PC-9 (cell line): Measurements from ENCODE around the gene FAM90A1. TPM values are rescaled to one million over a fixed set of nuclear protein-coding genes. Genes with fewer than 3 reads are reported as not detected.
A peak's percentile ranks its signal among the peaks of the same experiment; 100 is the strongest.
"Not testable (repeated sequence)": the region's sequence is repeated elsewhere in the genome, so short reads cannot be mapped to it uniquely, and the experiment has no call there.

ENCODE experiments used
- BruUV-seq: library from RNA; stranded (reverse); fragments of 400-500 nt; replicated peaks from 2 replicates; lab custom pipeline; 2021; lab: Mats Ljungman, UMichigan
- CTCF ChIA-PET: fragments of 300-600 bp; sonication (Branson Sonifier 250); formaldehyde crosslinking; loops from one replicate; lab custom pipeline; 2022; ENCODE audit warnings: antibody characterized with exemption; lab: Charles Lee
- POLR2A ChIA-PET: fragments of 300-600 bp; sonication (Branson Sonifier 250); formaldehyde crosslinking; loops from one replicate; lab custom pipeline; 2022; ENCODE audit warnings: antibody characterized with exemption; ENCODE audit not compliant: unreplicated experiment; lab: Charles Lee
- DNase-seq, 2 experiments: peaks; one replicate each; pipeline versions ENCODE4 v3.0.0 to v3.0.0-alpha.2; 2015 to 2022; ENCODE audit warnings: mixed read lengths in 1 of 2
- H2AFZ ChIP-seq: fragments of 200-600 bp; sonication (generic); 2 replicates; pipeline ENCODE4 v1.8.1; 2017; ENCODE audit warnings: antibody characterized with exemption
- H3F3A ChIP-seq: fragments of 200-600 bp; sonication (generic); 2 replicates; pipeline ENCODE4 v1.8.1; 2017; ENCODE audit warnings: antibody characterized with exemption, mild to moderate bottlenecking, low read depth; ENCODE audit not compliant: insufficient read depth
- H3K27ac ChIP-seq: fragments of 200-600 bp; sonication (generic); 2 replicates; pipeline ENCODE4 v1.6.1; 2016; ENCODE audit warnings: mixed run types
- H3K27me3 ChIP-seq: fragments of 200-600 bp; sonication (generic); 2 replicates; pipeline ENCODE4 v1.6.1; 2016; ENCODE audit warnings: low read depth, mixed run types; ENCODE audit not compliant: insufficient read depth
- H3K36me3 ChIP-seq: fragments of 200-600 bp; sonication (generic); 2 replicates; pipeline ENCODE4 v1.6.1; 2016; ENCODE audit warnings: low read depth, mixed run types
- H3K4me1 ChIP-seq: fragments of 200-600 bp; sonication (generic); replicated peaks from 2 replicates; pipeline ENCODE4 v1.6.1; 2016; ENCODE audit warnings: mixed run types; ENCODE audit not compliant: insufficient read depth
- H3K4me2 ChIP-seq: fragments of 200-600 bp; sonication (generic); 2 replicates; pipeline ENCODE4 v1.6.1; 2017; ENCODE audit warnings: mixed run types
- H3K4me3 ChIP-seq: fragments of 200-600 bp; sonication (generic); 2 replicates; pipeline ENCODE4 v1.6.1; 2016; ENCODE audit warnings: mixed run types
- H3K79me2 ChIP-seq: fragments of 200-600 bp; sonication (generic); 2 replicates; pipeline ENCODE4 v1.6.1; 2017; ENCODE audit warnings: low read depth, mixed run types
- H3K9me2 ChIP-seq: fragments of 200-600 bp; sonication (generic); 2 replicates; pipeline ENCODE4 v1.8.1; 2017; ENCODE audit warnings: mild to moderate bottlenecking; ENCODE audit not compliant: insufficient read depth
- H3K9me3 ChIP-seq: fragments of 200-600 bp; sonication (generic); 2 replicates; pipeline ENCODE4 v1.8.1; 2016; ENCODE audit warnings: low read depth; ENCODE audit not compliant: insufficient read depth
- H4K20me1 ChIP-seq: fragments of 200-600 bp; sonication (generic); 2 replicates; pipeline ENCODE4 v1.8.1; 2017; ENCODE audit not compliant: insufficient read depth
- intact Hi-C: fragments of 100-400 bp; cut with micrococcal nuclease; formaldehyde crosslinking; loops from one replicate; pipeline ENCODE4 v1.10.0; 2022; ENCODE audit not compliant: unreplicated experiment
- total RNA-seq: library from RNA; stranded (reverse); gene quantifications from 2 replicates; pipeline ENCODE4 v1.2.3, GENCODE V29; 2021

The FAM90A1 gene
- total RNA-seq, 1 experiment from 2014 or later = 1.7 TPM

- H2AFZ ChIP-seq, H3K4me2 ChIP-seq, DNase-seq, H4K20me1 ChIP-seq, BruUV-seq, intact Hi-C loops, H3K79me2 ChIP-seq, H3K9me2 ChIP-seq, H3K9me3 ChIP-seq, H3K27ac ChIP-seq, H3K27me3 ChIP-seq, H3K4me1 ChIP-seq, H3F3A ChIP-seq, POLR2A ChIA-PET, H3K36me3 ChIP-seq, H3K4me3 ChIP-seq, CTCF ChIA-PET: not testable (repeated sequence)
Measured at GRCh38 chr12:8254705-8255104, 27.3 kb upstream of the FAM90A1 start.

- H4K20me1 ChIP-seq, H3K4me2 ChIP-seq, H3K27me3 ChIP-seq, H3F3A ChIP-seq, BruUV-seq, H3K4me3 ChIP-seq, H3K36me3 ChIP-seq, H3K9me2 ChIP-seq, H3K27ac ChIP-seq, H2AFZ ChIP-seq, DNase-seq, H3K9me3 ChIP-seq, intact Hi-C loops, H3K4me1 ChIP-seq, H3K79me2 ChIP-seq, CTCF ChIA-PET: not testable (repeated sequence)
- POLR2A ChIA-PET = interaction anchor here (0.6 kb wide), 1 partner anchor 143 kb away, joined by 5 read pairs; no protein-coding TSS in a partner anchor
Measured at GRCh38 chr12:8252056-8252818, 24.8 kb upstream of the FAM90A1 start.

- H3K36me3 ChIP-seq, H3K9me2 ChIP-seq, H3K4me1 ChIP-seq, H3F3A ChIP-seq, H3K27ac ChIP-seq, DNase-seq, H4K20me1 ChIP-seq, H2AFZ ChIP-seq, H3K4me2 ChIP-seq, H3K9me3 ChIP-seq, BruUV-seq, H3K27me3 ChIP-seq, intact Hi-C loops, H3K4me3 ChIP-seq, CTCF ChIA-PET, H3K79me2 ChIP-seq: not testable (repeated sequence)
- POLR2A ChIA-PET = interaction anchor here (0.6 kb wide), 1 partner anchor 143 kb away, joined by 5 read pairs; no protein-coding TSS in a partner anchor
Measured at GRCh38 chr12:8251616-8252015, 24.2 kb upstream of the FAM90A1 start.

GRCh38 chr12:8246941-8247535 is 19.6 kb upstream of the FAM90A1 start:
- H3K27ac ChIP-seq, H3K4me2 ChIP-seq, H3K79me2 ChIP-seq, H3F3A ChIP-seq, H3K36me3 ChIP-seq, H3K27me3 ChIP-seq, H3K9me2 ChIP-seq, H4K20me1 ChIP-seq, H3K4me3 ChIP-seq, H2AFZ ChIP-seq, BruUV-seq, intact Hi-C loops, H3K9me3 ChIP-seq: not testable (repeated sequence)
- peak in 1 of 2 experiments; percentile 85 for DNase-seq
- ChIA-PET CTCF (interaction anchor here (0.6 kb wide), 1 partner anchor 156 kb away, joined by 3 read pairs; no protein-coding TSS in a partner anchor), POLR2A (interaction anchor here (0.6 kb wide), 1 partner anchor 12 kb away, joined by 3 read pairs; no protein-coding TSS in a partner anchor)
- peaks cover 13% of the 10 kb centered on the region; the same call in 1 of the 2 replicates for H3K4me1 ChIP-seq

- ChIA-PET CTCF (interaction anchor here (0.7 to 0.9 kb wide), 2 partner anchors 107 to 147 kb away, joined by 3 read pairs; no protein-coding TSS in a partner anchor), POLR2A (interaction anchor here (0.6 to 0.7 kb wide), 4 partner anchors 311 to 1282 kb away, joined by 3 to 6 read pairs (median 4); no protein-coding TSS in a partner anchor)
- intact Hi-C loops = loop anchor here (2.0 kb wide), 1 partner anchor 217 kb away; no protein-coding TSS in a partner anchor
- H3K9me2 ChIP-seq, H3K27me3 ChIP-seq, H4K20me1 ChIP-seq, H3K36me3 ChIP-seq, H3K79me2 ChIP-seq, H3K9me3 ChIP-seq, DNase-seq, H3F3A ChIP-seq, BruUV-seq: not testable (repeated sequence)
- Histone ChIP-seq H3K4me3 (peak overlapping the region; percentile 65), H3K4me2 (peak overlapping the region; percentile 89), H3K4me1 (peaks cover 39% of the 10 kb centered on the region), H3K27ac (peak overlapping the region; percentile 44), H2AFZ (peak overlapping the region; percentile 74)
Measured at GRCh38 chr12:8243682-8244161, 16.3 kb upstream of the FAM90A1 start.

GRCh38 chr12:8242880-8243681 is 15.7 kb upstream of the FAM90A1 start:
- H3K9me2 ChIP-seq, H3K79me2 ChIP-seq, H4K20me1 ChIP-seq, H3F3A ChIP-seq, H3K36me3 ChIP-seq, BruUV-seq, H3K27me3 ChIP-seq, H3K9me3 ChIP-seq: not testable (repeated sequence)
- peak; percentile 89 to 100 for DNase-seq
- Histone ChIP-seq H3K4me1 (peaks cover 39% of the 10 kb centered on the region), H3K27ac (peak overlapping the region; percentile 75), H2AFZ (peak overlapping the region; percentile 80), H3K4me2 (peak overlapping the region; percentile 89), H3K4me3 (peak overlapping the region; percentile 89)
- intact Hi-C loops = loop anchor here (2.0 kb wide), 1 partner anchor 216 kb away; no protein-coding TSS in a partner anchor
- CTCF ChIA-PET = interaction anchor here (0.6 to 0.9 kb wide), 3 partner anchors 13 to 147 kb away, joined by 3 to 4 read pairs (median 3); no protein-coding TSS in a partner anchor
- POLR2A ChIA-PET = interaction anchor here (0.6 to 0.7 kb wide), 4 partner anchors 310 to 1281 kb away, joined by 3 to 6 read pairs (median 4); no protein-coding TSS in a partner anchor
